Skeletal muscle satellite cell (primary cell): ENCODE results near the gene DXO.

ENCODE experiments used
- H3K27me3 ChIP-seq: 2 replicates; pipeline ENCODE4 v1.7.0; 2013; ENCODE audit warnings: low read length; ENCODE audit not compliant: control insufficient read depth, insufficient read depth
- H3K36me3 ChIP-seq: 2 replicates; pipeline ENCODE4 v1.7.0; 2013; ENCODE audit warnings: mild to moderate bottlenecking, control low read depth, low read length; ENCODE audit not compliant: insufficient read depth
- H3K4me1 ChIP-seq: 2 replicates; pipeline ENCODE4 v1.7.0; 2013; ENCODE audit warnings: low read length; ENCODE audit not compliant: control insufficient read depth, insufficient read depth
- H3K4me2 ChIP-seq: 2 replicates; pipeline ENCODE4 v1.7.0; 2013; ENCODE audit warnings: mild to moderate bottlenecking, low read length
- H3K4me3 ChIP-seq: 2 replicates; pipeline ENCODE4 v1.7.0; 2013; ENCODE audit warnings: low read length
- H3K9ac ChIP-seq: 2 replicates; pipeline ENCODE4 v1.7.0; 2013; ENCODE audit warnings: mild to moderate bottlenecking, low read depth, low read length, moderate library complexity
- H3K9me3 ChIP-seq: replicated peaks from 2 replicates; pipeline ENCODE4 v1.7.0; 2013; ENCODE audit warnings: mild to moderate bottlenecking, control low read depth, low read length

The DXO gene

GRCh38 chr6:31949926-31950548, 21.9 kb downstream of the DXO start:
- Histone ChIP-seq H3K4me3 (no peak overlapping the region), H3K4me2 (no peak overlapping the region), H3K9me3 (no peaks in the 10 kb centered on the region), H3K9ac (no peak overlapping the region), H3K36me3 (peaks cover 45% of the 10 kb centered on the region), H3K27me3 (no peaks in the 10 kb centered on the region), H3K4me1 (peaks cover 20% of the 10 kb centered on the region)

GRCh38 chr6:31948753-31949413, 23.1 kb downstream of the DXO start:
- peaks cover under 1% of the 10 kb centered on the region for H3K27me3 ChIP-seq
- H3K9ac ChIP-seq = no peak overlapping the region
- H3K4me3 ChIP-seq = no peak overlapping the region

GRCh38 chr6:31948306-31948705, 23.6 kb downstream of the DXO start:
- peaks cover 23% of the 10 kb centered on the region for H3K4me1 ChIP-seq
- H3K4me3 ChIP-seq = no peak overlapping the region
- no peaks in the 10 kb centered on the region for H3K9me3 ChIP-seq
- no peak overlapping the region for H3K9ac ChIP-seq
- no peak overlapping the region for H3K4me2 ChIP-seq
- H3K36me3 ChIP-seq = peaks cover 27% of the 10 kb centered on the region
- peaks cover 7% of the 10 kb centered on the region for H3K27me3 ChIP-seq

More at GRCh38 chr6:31948753-31949413, 23.1 kb downstream of the DXO start:
- Histone ChIP-seq H3K36me3 (peaks cover 33% of the 10 kb centered on the region), H3K4me1 (peaks cover 23% of the 10 kb centered on the region), H3K4me2 (no peak overlapping the region), H3K9me3 (no peaks in the 10 kb centered on the region)

DNA sequence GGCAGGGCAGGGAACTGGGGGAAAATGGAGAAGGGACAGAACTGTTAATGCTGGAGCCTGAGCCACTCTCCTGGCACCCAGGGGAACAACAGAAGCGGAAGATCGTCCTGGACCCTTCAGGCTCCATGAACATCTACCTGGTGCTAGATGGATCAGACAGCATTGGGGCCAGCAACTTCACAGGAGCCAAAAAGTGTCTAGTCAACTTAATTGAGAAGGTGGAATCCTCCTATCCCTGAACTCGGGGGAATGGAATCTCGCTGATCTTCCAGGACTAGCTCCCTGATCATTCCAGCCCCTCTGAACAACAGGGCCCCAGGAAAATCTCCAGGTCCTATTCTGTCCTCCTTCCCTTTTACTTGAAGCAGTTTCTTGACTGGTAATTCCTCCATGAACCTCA, 24.1 kb downstream of the DXO start:
- Histone ChIP-seq H3K4me1 (peaks cover 23% of the 10 kb centered on the region), H3K4me3 (no peak overlapping the region), H3K9me3 (no peaks in the 10 kb centered on the region), H3K27me3 (peaks cover 10% of the 10 kb centered on the region), H3K4me2 (no peak overlapping the region), H3K9ac (no peak overlapping the region), H3K36me3 (peaks cover 23% of the 10 kb centered on the region)

DNA sequence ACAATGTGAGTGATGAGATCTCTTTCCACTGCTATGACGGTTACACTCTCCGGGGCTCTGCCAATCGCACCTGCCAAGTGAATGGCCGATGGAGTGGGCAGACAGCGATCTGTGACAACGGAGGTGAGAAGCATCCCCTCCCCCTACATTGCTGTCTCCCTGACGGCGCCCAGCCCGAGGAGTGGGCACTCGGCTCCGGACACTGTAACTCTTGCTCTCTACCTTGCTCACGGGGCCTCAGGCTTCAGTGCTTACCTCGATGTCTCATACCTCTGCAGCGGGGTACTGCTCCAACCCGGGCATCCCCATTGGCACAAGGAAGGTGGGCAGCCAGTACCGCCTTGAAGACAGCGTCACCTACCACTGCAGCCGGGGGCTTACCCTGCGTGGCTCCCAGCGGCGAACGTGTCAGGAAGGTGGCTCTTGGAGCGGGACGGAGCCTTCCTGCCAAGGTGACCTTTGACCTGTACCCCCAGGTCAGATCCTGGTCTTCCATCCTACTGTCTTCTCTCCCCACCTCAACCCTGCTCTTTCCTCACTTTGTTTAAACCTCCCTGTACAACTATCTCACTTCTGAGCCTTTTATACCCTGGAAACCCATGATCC, 24.8 kb downstream of the DXO start:
- peaks cover 17% of the 10 kb centered on the region for H3K27me3 ChIP-seq
- H3K4me3 ChIP-seq = no peak overlapping the region

GRCh38 chr6:31946370-31946885, 25.5 kb downstream of the DXO start:
- peaks cover 23% of the 10 kb centered on the region for H3K4me1 ChIP-seq
- no peak overlapping the region for H3K4me3 ChIP-seq
- no peak overlapping the region for H3K9ac ChIP-seq

More for the DNA sequence above, 24.8 kb downstream of the DXO start:
- Histone ChIP-seq H3K4me1 (peaks cover 23% of the 10 kb centered on the region), H3K4me2 (no peak overlapping the region), H3K9me3 (no peaks in the 10 kb centered on the region), H3K36me3 (peaks cover 18% of the 10 kb centered on the region), H3K9ac (no peak overlapping the region)

DNA sequence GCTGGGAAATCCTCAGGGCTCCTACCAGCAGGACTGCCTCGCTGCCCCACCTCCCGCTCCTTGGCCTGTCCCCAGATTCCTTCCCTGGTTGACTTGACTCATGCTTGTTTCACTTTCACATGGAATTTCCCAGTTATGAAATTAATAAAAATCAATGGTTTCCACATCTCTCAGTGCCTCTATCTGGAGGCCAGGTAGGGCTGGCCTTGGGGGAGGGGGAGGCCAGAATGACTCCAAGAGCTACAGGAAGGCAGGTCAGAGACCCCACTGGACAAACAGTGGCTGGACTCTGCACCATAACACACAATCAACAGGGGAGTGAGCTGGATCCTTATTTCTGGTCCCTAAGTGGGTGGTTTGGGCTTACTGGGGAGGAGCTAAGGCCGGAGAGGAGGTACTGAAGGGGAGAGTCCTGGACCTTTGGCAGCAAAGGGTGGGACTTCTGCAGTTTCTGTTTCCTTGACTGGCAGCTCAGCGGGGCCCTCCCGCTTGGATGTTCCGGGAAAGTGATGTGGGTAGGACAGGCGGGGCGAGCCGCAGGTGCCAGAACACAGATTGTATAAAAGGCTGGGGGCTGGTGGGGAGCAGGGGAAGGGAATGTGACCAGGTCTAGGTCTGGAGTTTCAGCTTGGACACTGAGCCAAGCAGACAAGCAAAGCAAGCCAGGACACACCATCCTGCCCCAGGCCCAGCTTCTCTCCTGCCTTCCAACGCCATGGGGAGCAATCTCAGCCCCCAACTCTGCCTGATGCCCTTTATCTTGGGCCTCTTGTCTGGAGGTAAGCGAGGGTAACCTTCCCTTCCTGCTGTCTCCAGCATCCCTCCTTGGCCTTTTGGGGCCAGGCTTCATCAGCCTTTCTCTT, 26.2 kb downstream of the DXO start, which contains the start of gene CFB:
CFB (plus strand) TSS at position 589 of the 863 bp plus-strand sequence; CDS start at position 716, 127 bp downstream.
- H3K4me3 ChIP-seq = peak within 1 kb of the TSS; percentile 60
- peak within 1 kb of the TSS; percentile 85 for H3K4me2 ChIP-seq
- no peaks in the 10 kb centered on the region for H3K9me3 ChIP-seq
- H3K27me3 ChIP-seq = peaks cover 18% of the 10 kb centered on the region
- peaks cover 3% of the 10 kb centered on the region for H3K36me3 ChIP-seq
- peaks cover 23% of the 10 kb centered on the region for H3K4me1 ChIP-seq
- peak within 1 kb of the TSS; percentile 17 for H3K9ac ChIP-seq

More at GRCh38 chr6:31946370-31946885, 25.5 kb downstream of the DXO start:
- peak overlapping the region; percentile 85 for H3K4me2 ChIP-seq
- H3K36me3 ChIP-seq = peaks cover 10% of the 10 kb centered on the region
- H3K27me3 ChIP-seq = peaks cover 18% of the 10 kb centered on the region
- H3K9me3 ChIP-seq = no peaks in the 10 kb centered on the region

GRCh38 chr6:31945154-31945506, 26.8 kb downstream of the DXO start:
- Histone ChIP-seq H3K9ac (no peak overlapping the region), H3K36me3 (no peaks in the 10 kb centered on the region), H3K4me2 (peak overlapping the region; percentile 85), H3K27me3 (peaks cover 18% of the 10 kb centered on the region), H3K4me1 (peaks cover 27% of the 10 kb centered on the region), H3K9me3 (no peaks in the 10 kb centered on the region), H3K4me3 (peak overlapping the region; percentile 29)

DNA sequence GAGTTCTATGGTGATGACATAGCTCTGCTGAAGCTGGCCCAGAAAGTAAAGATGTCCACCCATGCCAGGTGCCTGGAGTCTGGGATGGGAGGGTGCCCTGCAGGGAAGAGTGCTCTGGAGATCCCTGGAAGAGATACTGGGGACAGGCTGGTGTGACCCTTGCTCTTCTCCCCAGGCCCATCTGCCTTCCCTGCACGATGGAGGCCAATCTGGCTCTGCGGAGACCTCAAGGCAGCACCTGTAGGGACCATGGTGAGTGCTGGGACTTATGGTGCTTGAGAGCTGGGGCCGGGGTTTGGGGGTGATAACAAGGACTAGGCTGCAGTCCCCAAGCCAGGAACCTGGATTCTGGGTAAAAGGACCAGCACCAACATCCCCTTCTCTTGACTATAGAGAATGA, 28.2 kb downstream of the DXO start:
- H3K27me3 ChIP-seq = peaks cover 18% of the 10 kb centered on the region
- no peaks in the 10 kb centered on the region for H3K9me3 ChIP-seq
- no peak overlapping the region for H3K4me3 ChIP-seq
- peaks cover 23% of the 10 kb centered on the region for H3K4me1 ChIP-seq
- H3K9ac ChIP-seq = no peak overlapping the region
- H3K4me2 ChIP-seq = no peak overlapping the region
- no peaks in the 10 kb centered on the region for H3K36me3 ChIP-seq

DNA sequence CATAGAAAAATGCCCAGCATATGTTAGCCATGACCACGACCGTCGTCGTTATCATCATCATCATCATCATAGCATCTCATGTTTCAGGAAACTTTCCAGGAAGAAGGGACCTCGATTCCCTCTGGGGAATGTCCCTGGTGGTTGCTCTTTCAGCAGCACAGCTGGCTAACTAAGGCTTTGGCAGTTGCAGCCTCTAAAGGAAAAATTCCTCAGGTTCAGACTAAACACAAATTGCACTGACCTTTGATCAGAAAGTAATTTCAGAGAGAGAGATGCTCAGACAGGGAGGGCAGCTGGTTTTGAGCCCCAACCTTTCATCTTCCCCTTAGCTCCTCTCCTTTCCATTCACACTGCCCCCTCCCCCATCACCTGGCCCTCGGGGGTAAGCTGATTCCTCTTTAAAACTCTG, 31.7 kb downstream of the DXO start:
- H3K27me3 ChIP-seq = peaks cover 18% of the 10 kb centered on the region
- no peaks in the 10 kb centered on the region for H3K9me3 ChIP-seq
- peaks cover 10% of the 10 kb centered on the region for H3K4me1 ChIP-seq
- no peak overlapping the region for H3K4me2 ChIP-seq
- no peaks in the 10 kb centered on the region for H3K36me3 ChIP-seq
- no peak overlapping the region for H3K9ac ChIP-seq
- no peak overlapping the region for H3K4me3 ChIP-seq

DNA sequence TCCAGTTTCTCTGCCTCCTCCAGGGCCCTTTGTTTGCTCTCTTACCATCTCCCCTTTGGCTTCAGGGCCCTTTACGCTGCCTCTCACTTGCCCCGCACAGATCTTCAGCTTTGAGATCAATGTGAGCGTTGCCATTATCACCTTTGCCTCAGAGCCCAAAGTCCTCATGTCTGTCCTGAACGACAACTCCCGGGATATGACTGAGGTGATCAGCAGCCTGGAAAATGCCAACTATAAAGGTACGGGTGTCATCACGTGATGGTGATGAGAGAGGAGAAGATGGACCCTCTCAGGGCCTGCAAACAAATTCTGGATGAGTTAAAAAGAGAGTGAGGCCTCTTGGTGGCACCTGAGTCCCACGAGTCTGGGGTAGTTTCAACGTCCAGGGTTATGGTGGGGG, 36.1 kb downstream of the DXO start:
- H3K4me2 ChIP-seq = no peak overlapping the region
- H3K36me3 ChIP-seq = no peaks in the 10 kb centered on the region
- H3K9me3 ChIP-seq = no peaks in the 10 kb centered on the region
- H3K27me3 ChIP-seq = peaks cover 14% of the 10 kb centered on the region
- no peak overlapping the region for H3K9ac ChIP-seq
- H3K4me3 ChIP-seq = no peak overlapping the region
- H3K4me1 ChIP-seq = peaks cover 5% of the 10 kb centered on the region
